Hepatocyte (in vitro differentiated cells): ENCODE measurements around the gene LIX1. TPM values are rescaled to one million over a fixed set of nuclear protein-coding genes. Genes with fewer than 3 reads are reported as not detected.
"Not testable (repeated sequence)": the region's sequence is repeated elsewhere in the genome, so short reads cannot be mapped to it uniquely, and the experiment has no call there.

Source experiments
- DNase-seq: peaks from one replicate; pipeline ENCODE4 v3.0.0-alpha.2; 2016; ENCODE audit warnings: low spot score
- H2AFZ ChIP-seq: fragments of 200-600 bp; sonication (generic); 2 replicates; pipeline ENCODE4 v1.6.0; 2016; ENCODE audit warnings: antibody characterized with exemption, mild to moderate bottlenecking
- H3K27ac ChIP-seq: fragments of 200-600 bp; sonication (generic); 2 replicates; pipeline ENCODE4 v1.5.1; 2016; ENCODE audit warnings: mild to moderate bottlenecking
- H3K27me3 ChIP-seq: fragments of 200-600 bp; sonication (generic); 2 replicates; pipeline ENCODE4 v1.6.1; 2016
- H3K36me3 ChIP-seq: fragments of 200-600 bp; sonication (generic); replicated peaks from 2 replicates; pipeline ENCODE4 v1.5.1; 2016; ENCODE audit warnings: low read depth; ENCODE audit not compliant: insufficient read depth
- H3K4me1 ChIP-seq: fragments of 200-600 bp; sonication (generic); 2 replicates; pipeline ENCODE4 v1.5.1; 2016; ENCODE audit warnings: mild to moderate bottlenecking, moderate library complexity; ENCODE audit not compliant: insufficient read depth
- H3K4me2 ChIP-seq: fragments of 200-600 bp; sonication (generic); 2 replicates; pipeline ENCODE4 v1.6.0; 2016
- H3K4me3 ChIP-seq: fragments of 200-600 bp; sonication (generic); 2 replicates; pipeline ENCODE4 v1.5.1; 2016; ENCODE audit warnings: mild to moderate bottlenecking
- H3K79me2 ChIP-seq: fragments of 200-600 bp; sonication (generic); 2 replicates; pipeline ENCODE4 v1.6.0; 2017; ENCODE audit warnings: mild to moderate bottlenecking
- H3K9me2 ChIP-seq: fragments of 200-600 bp; sonication (generic); replicated peaks from 2 replicates; pipeline ENCODE4 v1.6.0; 2017; ENCODE audit warnings: mild to moderate bottlenecking; ENCODE audit not compliant: insufficient read depth
- H3K9me3 ChIP-seq: fragments of 200-600 bp; sonication (generic); 2 replicates; pipeline ENCODE4 v1.5.1; 2016; ENCODE audit warnings: low read depth, mild to moderate bottlenecking
- H4K20me1 ChIP-seq: fragments of 200-600 bp; sonication (generic); 2 replicates; pipeline ENCODE4 v1.6.0; 2016; ENCODE audit warnings: mild to moderate bottlenecking; ENCODE audit not compliant: insufficient read depth, poor library complexity, severe bottlenecking
- CTCF ChIP-seq: fragments of 200-600 bp; sonication (generic); IDR thresholded peaks from 2 replicates; pipeline ENCODE4 v1.5.1; 2016; ENCODE audit warnings: antibody characterized with exemption, mild to moderate bottlenecking; ENCODE audit not compliant: poor library complexity
- EZH2 ChIP-seq: fragments of 200-600 bp; sonication (generic); IDR thresholded peaks from 2 replicates; pipeline ENCODE4 v1.6.1; 2016; ENCODE audit warnings: antibody characterized with exemption, mild to moderate bottlenecking, borderline replicate concordance
- EZH2phosphoT487 ChIP-seq: fragments of 200-600 bp; sonication (generic); IDR thresholded peaks from one replicate; pipeline ENCODE4 v1.6.1; 2018; ENCODE audit warnings: antibody characterized with exemption, mild to moderate bottlenecking, low read depth, moderate library complexity; ENCODE audit not compliant: unreplicated experiment, severe bottlenecking
- WGBS: methylation state at CpG from one replicate; pipeline ENCODE4 v1.1.6; 2016; ENCODE audit warnings: low lambda C conversion rate; ENCODE audit errors: missing lambda C conversion rate; 5-methylcytosine and 5-hydroxymethylcytosine counted together
- polyA plus RNA-seq: library from polyadenylated mRNA; unstranded; fragments of >200 nt; fragmentation: Nextera tagmentation; extraction: Ambion mirVana; gene quantifications from 2 replicates; pipeline ENCODE4 v1.2.1, GENCODE V29; 2016
- total RNA-seq: library from RNA; depleted of rRNA; stranded (reverse); fragments of >200 nt; gene quantifications from 2 replicates; pipeline ENCODE4 v1.2.3, GENCODE V29; 2014

LIX1 gene
- total and polyA plus RNA-seq, 2 experiments from 2014 or later = 4.3 to 6.2 TPM

DNA sequence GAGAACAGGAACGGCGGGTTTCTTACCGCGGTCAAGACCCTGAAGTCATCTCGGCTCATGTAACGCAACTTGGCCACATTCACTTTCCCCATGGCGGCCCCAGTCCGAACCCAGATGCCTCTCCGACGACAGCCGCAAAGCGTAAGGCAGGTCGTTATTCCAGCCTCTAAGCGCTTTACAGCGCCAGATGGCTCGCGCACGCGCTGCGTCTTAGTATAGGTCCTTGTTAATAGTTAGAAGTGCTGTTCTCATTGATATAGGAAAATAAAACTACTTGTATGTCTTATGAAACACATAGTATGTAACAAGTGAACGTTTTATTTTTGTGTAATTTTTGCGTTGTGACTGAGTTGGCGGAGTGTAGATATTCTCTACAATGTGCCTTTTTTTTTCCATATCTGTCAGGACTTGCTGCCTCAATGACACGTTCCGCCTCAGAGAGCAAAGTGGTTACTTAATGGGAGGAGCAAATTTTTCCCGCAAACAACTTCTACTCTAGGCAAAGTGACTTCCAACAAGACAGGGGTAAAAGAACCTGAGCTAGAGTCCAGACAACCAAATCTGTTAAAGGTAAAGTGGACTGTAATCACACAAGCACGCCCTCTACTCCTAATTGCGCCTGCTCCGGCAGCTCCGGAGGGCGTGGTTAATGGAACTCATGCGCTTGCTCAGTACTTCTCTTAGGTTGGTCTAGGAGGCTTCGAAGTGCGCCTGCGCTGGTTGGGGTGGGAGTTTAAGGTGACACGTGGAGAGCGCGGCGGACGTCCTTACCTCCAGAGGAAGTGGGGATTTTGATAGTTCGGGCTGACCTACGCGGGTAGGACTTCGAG lies 40.9 kb upstream of the LIX1 start, which contains the start of gene RIOK2:
Gene RIOK2, minus strand, starts transcription at position 148 of the 830 bp plus-strand sequence. Its CDS starts 56 bp downstream, at position 92.
- H3K9me2 ChIP-seq = no peaks in the 10 kb centered on the region
- H3K4me1 ChIP-seq = peaks cover 12% of the 10 kb centered on the region
- WGBS = 2% methylated on average over 44 of the region's 44 CpGs
- H4K20me1 ChIP-seq = no peaks in the 10 kb centered on the region
- H3K79me2 ChIP-seq = peaks cover 39% of the 10 kb centered on the region
- DNase-seq = peak; percentile 97
- no peaks in the 10 kb centered on the region for H3K9me3 ChIP-seq
- peak within 1 kb of the TSS; percentile 95 for H3K27ac ChIP-seq
- TF ChIP-seq CTCF (no peak), EZH2 (no peak), EZH2phosphoT487 (no peak)
- no peaks in the 10 kb centered on the region for H3K36me3 ChIP-seq
- H3K4me3 ChIP-seq = peak within 1 kb of the TSS; percentile 69
- peak within 1 kb of the TSS; percentile 85 for H2AFZ ChIP-seq
- H3K4me2 ChIP-seq = peak within 1 kb of the TSS; percentile 70
- no peaks in the 10 kb centered on the region for H3K27me3 ChIP-seq

DNA sequence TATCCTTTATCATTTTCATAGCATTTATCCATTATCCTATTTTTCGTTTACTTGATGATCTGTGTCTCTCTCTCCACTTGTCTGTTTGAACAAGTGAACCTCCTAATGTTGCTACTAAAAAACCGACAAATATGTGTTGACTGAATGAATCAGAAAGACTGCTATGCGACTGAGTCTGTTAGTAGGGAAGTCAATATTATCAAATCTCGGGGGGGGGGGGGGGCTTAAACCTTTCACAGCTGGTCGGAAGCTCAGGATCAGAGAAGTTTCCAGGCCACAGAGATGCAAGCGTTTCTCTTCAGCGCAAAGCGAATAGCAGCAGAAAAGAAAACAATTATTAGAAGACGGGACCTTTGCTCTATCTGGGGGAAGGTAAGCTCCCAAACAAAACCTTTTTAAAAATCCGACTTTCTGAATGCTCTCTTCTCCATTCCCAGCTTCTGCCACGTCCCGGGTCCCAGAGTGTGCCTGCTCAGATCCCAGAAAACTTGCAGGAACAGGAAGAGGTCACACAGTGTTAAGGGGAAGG lies 40.2 kb upstream of the LIX1 start:
- 0% methylated on average over 12 of the region's 12 CpGs for WGBS
- no peaks in the 10 kb centered on the region for H3K9me3 ChIP-seq
- H3K36me3 ChIP-seq = no peaks in the 10 kb centered on the region
- peak overlapping the region; percentile 69 for H3K4me3 ChIP-seq
- peaks cover 12% of the 10 kb centered on the region for H3K4me1 ChIP-seq
- DNase-seq = peak; percentile 16
- H3K79me2 ChIP-seq = peaks cover 39% of the 10 kb centered on the region
- H2AFZ ChIP-seq = peak overlapping the region; percentile 85
- H3K9me2 ChIP-seq = no peaks in the 10 kb centered on the region
- H3K4me2 ChIP-seq = peak overlapping the region; percentile 70
- H3K27me3 ChIP-seq = no peaks in the 10 kb centered on the region
- TF ChIP-seq CTCF (no peak), EZH2 (no peak), EZH2phosphoT487 (no peak)
- peak overlapping the region; percentile 95 for H3K27ac ChIP-seq
- H4K20me1 ChIP-seq = no peaks in the 10 kb centered on the region

- Histone ChIP-seq H3K9me2 (no peaks in the 10 kb centered on the region), H3K79me2 (peaks cover 39% of the 10 kb centered on the region), H3K36me3 (no peaks in the 10 kb centered on the region), H3K4me1 (peaks cover 12% of the 10 kb centered on the region), H4K20me1 (no peaks in the 10 kb centered on the region), H3K9me3 (no peaks in the 10 kb centered on the region), H3K27me3 (no peaks in the 10 kb centered on the region), H3K4me3 (peak overlapping the region; percentile 69), H3K27ac (peak overlapping the region; percentile 95), H3K4me2 (peak overlapping the region; percentile 70), H2AFZ (peak overlapping the region; percentile 85)
- TF ChIP-seq EZH2phosphoT487 (no peak), EZH2 (no peak), CTCF (no peak)
- no peak for DNase-seq
- 83% methylated on average over 4 of the region's 4 CpGs for whole genome bisulfite sequencing
Observed at GRCh38 chr5:97181856-97182545, 39.6 kb upstream of the LIX1 start.

- 78% methylated on average over 3 of the region's 3 CpGs for WGBS
- H3K4me3 ChIP-seq, H3K4me2 ChIP-seq, H3K9me2 ChIP-seq, H2AFZ ChIP-seq, H3K27me3 ChIP-seq, DNase-seq, H3K36me3 ChIP-seq, H4K20me1 ChIP-seq, H3K9me3 ChIP-seq, H3K27ac ChIP-seq: not testable (repeated sequence)
- H3K4me1 ChIP-seq = peaks cover 12% of the 10 kb centered on the region
- peaks cover 39% of the 10 kb centered on the region for H3K79me2 ChIP-seq
Observed at GRCh38 chr5:97179457-97179856, 37.0 kb upstream of the LIX1 start.
